Measurements from ENCODE around the gene CCDC180. TPM values are rescaled to one million over a fixed set of nuclear protein-coding genes. Genes with fewer than 3 reads are reported as not detected.
"Not testable (repeated sequence)": the region's sequence is repeated elsewhere in the genome, so short reads cannot be mapped to it uniquely, and the experiment has no call there.

CCDC180 gene
- total RNA-seq, 2 donors from 2014 or later = 5.2 to 8.2 TPM

GRCh38 chr9:97324954-97325353 lies 17.5 kb downstream of the CCDC180 start:
- Histone ChIP-seq H3K36me3 (replicated peaks in 1 of 2; ENCODE audit: insufficient read depth in 1 of 2, low read depth in 2 of 2) (peaks cover 0 to 3% of the 10 kb centered on the region in 2 donors), H3K4me3 (no peak overlapping the region), H3K27ac (no peak overlapping the region), H3K9me3 (no peaks in the 10 kb centered on the region), H3K27me3 (no peaks in the 10 kb centered on the region), H3K4me1 (no peaks in the 10 kb centered on the region)
- TF ChIP-seq CTCF (IDR thresholded peaks at IDR 0.05) (no peak), POLR2A (IDR thresholded peaks at IDR 0.05) (no peak)
- DNase-seq (no peak), ATAC-seq (no peak)
- intact Hi-C loops (cut with DNase I) = no loop called here
- WGBS, 2 donors = 88 to 94% methylated on average over 5 of the region's 5 CpGs

GRCh38 chr9:97327562-97327961 lies 20.1 kb downstream of the CCDC180 start:
- no peak for TF ChIP-seq CTCF (IDR thresholded peaks at IDR 0.05)
- no peak for TF ChIP-seq POLR2A (IDR thresholded peaks at IDR 0.05)
- H3K4me3 ChIP-seq = no peak overlapping the region
- no peak for ATAC-seq
- H3K4me1 ChIP-seq = no peaks in the 10 kb centered on the region
- WGBS, 2 donors = 88 to 95% methylated on average over 6 of the region's 6 CpGs
- H3K27me3 ChIP-seq = no peaks in the 10 kb centered on the region
- H3K27ac ChIP-seq = no peak overlapping the region
- peaks cover 0 to 3% of the 10 kb centered on the region in 2 donors for H3K36me3 ChIP-seq (replicated peaks in 1 of 2; ENCODE audit: insufficient read depth in 1 of 2, low read depth in 2 of 2)
- H3K9me3 ChIP-seq = no peaks in the 10 kb centered on the region
- no peak for DNase-seq
- intact Hi-C loops (cut with DNase I) = no loop called here

GRCh38 chr9:97332993-97333392 lies 25.5 kb downstream of the CCDC180 start:
- Histone ChIP-seq H3K9me3 (no peaks in the 10 kb centered on the region), H3K36me3 (replicated peaks in 1 of 2; ENCODE audit: insufficient read depth in 1 of 2, low read depth in 2 of 2) (peaks cover 0 to 1% of the 10 kb centered on the region in 2 donors), H3K4me3 (no peak overlapping the region), H3K27me3 (no peaks in the 10 kb centered on the region), H3K4me1 (no peaks in the 10 kb centered on the region), H3K27ac (no peak overlapping the region)
- intact Hi-C loops (cut with DNase I) = no loop called here
- TF ChIP-seq POLR2A (IDR thresholded peaks at IDR 0.05) (no peak), CTCF (IDR thresholded peaks at IDR 0.05) (no peak)
- 96 to 98% methylated on average over 3 of the region's 3 CpGs for WGBS, 2 donors
- ATAC-seq (no peak), DNase-seq (no peak)

GRCh38 chr9:97335622-97336021 lies 28.2 kb downstream of the CCDC180 start:
- intact Hi-C loops (cut with DNase I); H3K27me3 ChIP-seq; H3K9me3 ChIP-seq; H3K4me1 ChIP-seq; H3K4me3 ChIP-seq; DNase-seq; ATAC-seq; H3K27ac ChIP-seq; H3K36me3 ChIP-seq (replicated peaks in 1 of 2; ENCODE audit: insufficient read depth in 1 of 2, low read depth in 2 of 2): not testable (repeated sequence)
- WGBS, 2 donors = 96 to 97% methylated on average over 7 of the region's 7 CpGs

GRCh38 chr9:97348871-97349270 lies 41.4 kb downstream of the CCDC180 start:
- H3K36me3 ChIP-seq (replicated peaks in 1 of 2; ENCODE audit: insufficient read depth in 1 of 2, low read depth in 2 of 2) = no peaks in the 10 kb centered on the region
- no peak for ATAC-seq

More at GRCh38 chr9:97348871-97349270, 41.4 kb downstream of the CCDC180 start:
- Histone ChIP-seq H3K27ac (no peak overlapping the region), H3K27me3 (no peaks in the 10 kb centered on the region), H3K9me3 (no peaks in the 10 kb centered on the region), H3K4me1 (no peaks in the 10 kb centered on the region), H3K4me3 (no peak overlapping the region)
- intact Hi-C loops (cut with DNase I) = no loop called here
- DNase-seq = no peak
- TF ChIP-seq CTCF (IDR thresholded peaks at IDR 0.05) (no peak), POLR2A (IDR thresholded peaks at IDR 0.05) (no peak)
- WGBS, 2 donors = 87 to 93% methylated on average over 10 of the region's 10 CpGs

Data from body of pancreas (tissue), 4 donors.